Heart left ventricle (tissue), 16 donors: ENCODE measurements around the gene PCSK2. TPM values are rescaled to one million over a fixed set of nuclear protein-coding genes. Genes with fewer than 3 reads are reported as not detected.

Source experiments
- ATAC-seq, 4 donors: fragments of 200-7000 bp; cut with Tn5 transposase; one replicate each; pipeline ENCODE4 v1.9.1; 2020 to 2022; ENCODE audit warnings: moderate library complexity in 4 of 4, mild to moderate bottlenecking in 3 of 4, moderate number of reproducible peaks in 1 of 4
- DNase-seq, 5 donors: peaks; one replicate each; pipeline ENCODE4 v3.0.0-alpha.2; 2020
- H3K27ac ChIP-seq, 12 donors: fragments of 200-600 bp; sonication (generic) in 4 of 12; one replicate each; pipeline versions ENCODE4 v1.5.0 to v1.8.0; 2016 to 2022; ENCODE audit warnings: mild to moderate bottlenecking in 2 of 12
- H3K27me3 ChIP-seq, 9 donors: fragments of 200-600 bp; sonication (generic) in 2 of 9; one replicate each; pipeline versions ENCODE4 v1.5.1 to v1.8.0; 2016 to 2022; ENCODE audit warnings: mild to moderate bottlenecking in 3 of 9
- H3K36me3 ChIP-seq, 9 donors: fragments of 200-600 bp; sonication (generic) in 2 of 9; one replicate each; pipeline versions ENCODE4 v1.5.0 to v1.8.0; 2018 to 2022; ENCODE audit warnings: mild to moderate bottlenecking in 2 of 9
- H3K4me1 ChIP-seq, 12 donors: fragments of 200-600 bp; sonication (generic) in 4 of 12; one replicate each; pipeline versions ENCODE4 v1.5.0 to v1.8.0; 2016 to 2022; ENCODE audit warnings: mild to moderate bottlenecking in 3 of 12
- H3K4me3 ChIP-seq, 12 donors: fragments of 200-600 bp; sonication (generic) in 4 of 12; one replicate each; pipeline versions ENCODE4 v1.5.0 to v1.8.0; 2017 to 2022; ENCODE audit warnings: mild to moderate bottlenecking in 9 of 12, moderate library complexity in 4 of 12
- H3K9me3 ChIP-seq, 12 donors: fragments of 200-600 bp; sonication (generic) in 4 of 12; one replicate each; pipeline versions ENCODE4 v1.5.0 to v1.8.0; 2016 to 2022; ENCODE audit warnings: mild to moderate bottlenecking in 1 of 12
- CTCF ChIP-seq, 12 donors: fragments of 200-600 bp; sonication (generic) in 4 of 12; IDR thresholded peaks; one replicate each; pipeline versions ENCODE4 v1.5.0 to v1.8.0; 2018 to 2022; ENCODE audit warnings: antibody characterized with exemption in 12 of 12, mild to moderate bottlenecking in 5 of 12
- POLR2A ChIP-seq, 2 donors: fragments of 450-650 bp; IDR thresholded peaks; one replicate each; pipeline ENCODE4 v1.6.1; 2017; ENCODE audit warnings: antibody characterized with exemption in 2 of 2, mild to moderate bottlenecking in 2 of 2, moderate library complexity in 2 of 2
- WGBS, 4 donors: extraction: QIAGEN DNeasy Blood & Tissue Kit in 2 of 4; methylation state at CpG; one replicate each; pipeline versions ENCODE4 v1.1.5 to v1.1.7; 2013 to 2018; 5-methylcytosine and 5-hydroxymethylcytosine counted together
- intact Hi-C, 10 donors: fragments of 100-400 bp; cut with DNase I; formaldehyde crosslinking; loops; one replicate each; pipeline versions ENCODE4 v1.11.1 to v1.14.2; 2022
- polyA plus RNA-seq, 2 donors: library from polyadenylated mRNA; stranded (reverse); fragments of 200-250 nt; gene quantifications; one replicate each; pipeline ENCODE4 v1.2.3, GENCODE V29; 2013
- total RNA-seq, 9 donors: library from RNA; depleted of rRNA in 2 of 9; stranded (reverse); fragments of >200 nt in 2 of 9; fragmentation: NEBNext Ultra II Directional in 3 of 9; extraction: Animal tissue kit (Norgen Biotek cat#: 25700) in 3 of 9; gene quantifications; one replicate each; pipeline versions ENCODE4 v1.1.0 to v1.2.4, GENCODE V29; 2016 to 2023
- donor health status: ischemic (EF 13 %, LVEDD 7.1; RV severe dilation, severe dysfunction).
- donor health status: healthy with polysubstance abuse.
- donor health status: DM: no; HTN: yes; CAD: no.
- donor health status: DM: no; HTN: no; CAD: no.
- donor health status: ischemic (EF 25% LVEDD 6.9; RV normal size, moderate dysfunction).
- donor health status: ischemic (EF 25% LVEDD 5.7; RV mildly dilated, moderate dysfunction).
- donor health status: healthy.
- donor health status: DM: yes; HTN: yes; CAD: no.
- donor health status: ischemic (EF 35%, LVEDD 5.7; RV mildly dilated, moderate dysfunction).
- donor health status: nonischemic (EF 11% LVEDD 7.7; RV severe dilation, severe dysfunction).
- donor health status: DM: yes; HTN: yes; CAD: no.
- donor health status: PGD.
- donor health status: ischemic (EF 29% LVEDD 5.4; RV normal size, mild dysfunction).
- donor health status: nonischemic (EF 23%, LVEDD 6.1; RV moderate dilation, normal function).

PCSK2 gene
- total and polyA plus RNA-seq, 11 donors = 0.11 to 2.0 (median 0.55) TPM

- no peak overlapping the region for H3K27ac ChIP-seq
- DNase-seq (no peak), ATAC-seq (no peak)
- intact Hi-C loops = no loop called here
- no peaks in the 10 kb centered on the region for H3K9me3 ChIP-seq
- no peaks in the 10 kb centered on the region for H3K27me3 ChIP-seq
- TF ChIP-seq POLR2A (IDR thresholded peaks at IDR 0.05) = no peak
- TF ChIP-seq CTCF (IDR thresholded peaks at IDR 0.05) = no peak
- no peak overlapping the region for H3K4me3 ChIP-seq
- no peaks in the 10 kb centered on the region for H3K36me3 ChIP-seq
- 82 to 87% (median 85%) methylated on average over 3 of the region's 3 CpGs for WGBS, 4 donors
- H3K4me1 ChIP-seq = no peaks in the 10 kb centered on the region
Measured at GRCh38 chr20:17295151-17295726, 68.4 kb downstream of the PCSK2 start.

GRCh38 chr20:17295991-17296390 lies 69.2 kb downstream of the PCSK2 start:
- H3K4me3 ChIP-seq = no peak overlapping the region
- H3K27ac ChIP-seq = no peak overlapping the region
- no peaks in the 10 kb centered on the region for H3K36me3 ChIP-seq
- no peaks in the 10 kb centered on the region for H3K9me3 ChIP-seq
- intact Hi-C loops = no loop called here
- no peaks in the 10 kb centered on the region for H3K27me3 ChIP-seq
- no peak for TF ChIP-seq CTCF (IDR thresholded peaks at IDR 0.05)
- no peak for TF ChIP-seq POLR2A (IDR thresholded peaks at IDR 0.05)
- ATAC-seq (no peak), DNase-seq (no peak)
- no peaks in the 10 kb centered on the region for H3K4me1 ChIP-seq
- 76 to 81% (median 78%) methylated on average over 4 of the region's 4 CpGs for WGBS, 4 donors

- TF ChIP-seq CTCF (IDR thresholded peaks at IDR 0.05) (no peak), POLR2A (IDR thresholded peaks at IDR 0.05) (no peak)
- no peaks in the 10 kb centered on the region for H3K9me3 ChIP-seq
- DNase-seq (no peak), ATAC-seq (no peak)
- H3K4me3 ChIP-seq = no peak overlapping the region
- no peaks in the 10 kb centered on the region for H3K27me3 ChIP-seq
- no peaks in the 10 kb centered on the region for H3K4me1 ChIP-seq
- H3K36me3 ChIP-seq = no peaks in the 10 kb centered on the region
- no peak overlapping the region for H3K27ac ChIP-seq
- intact Hi-C loops = no loop called here
Measured at GRCh38 chr20:17298171-17298570, 71.3 kb downstream of the PCSK2 start.

GRCh38 chr20:17298751-17299150 lies 71.9 kb downstream of the PCSK2 start:
- intact Hi-C loops = no loop called here
- Histone ChIP-seq H3K4me3 (no peak overlapping the region), H3K9me3 (no peaks in the 10 kb centered on the region), H3K4me1 (no peaks in the 10 kb centered on the region), H3K36me3 (no peaks in the 10 kb centered on the region), H3K27me3 (no peaks in the 10 kb centered on the region), H3K27ac (no peak overlapping the region)
- no peak for DNase-seq
- ATAC-seq = no peak
- whole genome bisulfite sequencing, 4 donors = 83 to 89% (median 85%) methylated on average over 2 of the region's 2 CpGs
- no peak for TF ChIP-seq POLR2A (IDR thresholded peaks at IDR 0.05)
- TF ChIP-seq CTCF (IDR thresholded peaks at IDR 0.05) = no peak
